ENCODE measurements around the gene SLC8A1. TPM values are rescaled to one million over a fixed set of nuclear protein-coding genes. Genes with fewer than 3 reads are reported as not detected.

Gene SLC8A1
- total RNA-seq, 1 donor from 2014 or later: 34.8 TPM

DNA sequence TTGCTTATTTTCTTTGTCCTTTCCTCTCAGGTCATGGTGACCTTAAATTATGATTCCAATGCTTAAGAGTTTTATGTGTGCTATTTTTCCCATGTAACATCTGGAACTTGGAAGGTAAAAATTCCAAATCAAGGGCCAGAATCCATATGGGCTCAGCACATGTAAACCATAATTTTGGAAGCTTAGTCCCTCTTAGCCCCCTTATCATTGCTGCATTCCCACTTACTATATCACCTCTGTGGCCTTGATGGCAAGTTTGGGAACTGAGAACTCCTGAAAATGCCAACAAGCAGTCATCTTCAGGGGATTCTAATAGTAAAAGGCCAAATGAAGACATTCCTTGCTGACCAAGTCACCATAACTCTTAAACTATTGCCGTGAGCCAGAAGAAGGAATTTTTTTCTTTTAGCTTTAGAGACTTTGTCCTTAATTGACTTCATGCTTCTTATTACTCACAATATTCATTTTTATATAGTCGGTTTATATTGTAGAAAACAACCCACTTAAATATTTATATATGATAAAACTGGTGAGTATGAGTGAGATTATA lies 251.4 kb downstream of the SLC8A1 start:
- Histone ChIP-seq H3K4me1 (ENCODE audit: insufficient read depth, low read length) (peaks cover 5% of the 10 kb centered on the region), H3K36me3 (ENCODE audit: insufficient read depth, low read length) (no peaks in the 10 kb centered on the region), H4K20me1 (ENCODE audit: insufficient read depth, low read length) (no peaks in the 10 kb centered on the region), H3K4me3 (ENCODE audit: insufficient read depth, low read depth, low read length) (no peak overlapping the region), H3K4me2 (ENCODE audit: low read length) (no peak overlapping the region), H2AFZ (ENCODE audit: low read depth, low read length) (no peak overlapping the region), H3K27me3 (ENCODE audit: insufficient read depth, low read length) (no peaks in the 10 kb centered on the region), H3K9me3 (ENCODE audit: insufficient read depth, low read depth, low read length) (no peaks in the 10 kb centered on the region), H3K79me2 (ENCODE audit: insufficient read depth, low read length) (no peaks in the 10 kb centered on the region), H3K9ac (ENCODE audit: low read length) (no peak overlapping the region), H3K27ac (ENCODE audit: low read depth, low read length) (no peak overlapping the region)
- H3K9me3 Mint-ChIP-seq (ENCODE audit: unreplicated experiment): no peaks in the 10 kb centered on the region
- FAIRE-seq (no peak), DNase-seq (ENCODE audit: low read depth) (peak; percentile 29)
- TF ChIP-seq, protein P1, sequence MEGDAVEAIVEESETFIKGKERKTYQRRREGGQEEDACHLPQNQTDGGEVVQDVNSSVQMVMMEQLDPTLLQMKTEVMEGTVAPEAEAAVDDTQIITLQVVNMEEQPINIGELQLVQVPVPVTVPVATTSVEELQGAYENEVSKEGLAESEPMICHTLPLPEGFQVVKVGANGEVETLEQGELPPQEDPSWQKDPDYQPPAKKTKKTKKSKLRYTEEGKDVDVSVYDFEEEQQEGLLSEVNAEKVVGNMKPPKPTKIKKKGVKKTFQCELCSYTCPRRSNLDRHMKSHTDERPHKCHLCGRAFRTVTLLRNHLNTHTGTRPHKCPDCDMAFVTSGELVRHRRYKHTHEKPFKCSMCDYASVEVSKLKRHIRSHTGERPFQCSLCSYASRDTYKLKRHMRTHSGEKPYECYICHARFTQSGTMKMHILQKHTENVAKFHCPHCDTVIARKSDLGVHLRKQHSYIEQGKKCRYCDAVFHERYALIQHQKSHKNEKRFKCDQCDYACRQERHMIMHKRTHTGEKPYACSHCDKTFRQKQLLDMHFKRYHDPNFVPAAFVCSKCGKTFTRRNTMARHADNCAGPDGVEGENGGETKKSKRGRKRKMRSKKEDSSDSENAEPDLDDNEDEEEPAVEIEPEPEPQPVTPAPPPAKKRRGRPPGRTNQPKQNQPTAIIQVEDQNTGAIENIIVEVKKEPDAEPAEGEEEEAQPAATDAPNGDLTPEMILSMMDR (IDR thresholded peaks at IDR 0.05; ENCODE audit: insufficient read depth, low read depth, low read length): no peak
- TF ChIP-seq EZH2 (IDR thresholded peaks at IDR 0.05; ENCODE audit: insufficient read depth, low read length): no peak
- no peaks in the 10 kb centered on the region for H3K27me3 Mint-ChIP-seq (ENCODE audit: low read depth, unreplicated experiment)
- no peak overlapping the region for H3K4me3 Mint-ChIP-seq (ENCODE audit: unreplicated experiment)
- H3K27ac Mint-ChIP-seq (ENCODE audit: unreplicated experiment): no peak overlapping the region
- H3K36me3 Mint-ChIP-seq (ENCODE audit: low read depth, unreplicated experiment): no peaks in the 10 kb centered on the region
- H3K4me1 Mint-ChIP-seq (ENCODE audit: low read depth, unreplicated experiment): peaks cover 33% of the 10 kb centered on the region

DNA sequence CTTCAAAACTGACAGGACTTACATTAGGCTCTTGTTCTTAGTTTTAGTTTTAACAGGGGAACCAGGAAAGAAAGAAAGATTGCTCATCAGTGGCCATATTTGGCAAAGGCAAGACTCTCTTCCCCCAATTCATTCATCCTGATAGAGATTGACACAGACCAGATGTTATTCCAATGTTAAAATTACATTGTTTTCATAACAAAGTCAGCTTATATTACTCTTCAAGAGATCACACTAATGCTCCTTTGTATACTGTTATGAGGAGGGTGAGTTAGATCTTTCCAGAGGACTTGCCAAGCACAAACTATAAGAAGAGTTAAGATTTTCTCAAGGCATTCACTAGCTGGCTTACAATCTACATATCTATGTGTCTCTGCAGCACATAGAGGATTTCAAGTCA lies 252.1 kb downstream of the SLC8A1 start:
- H3K27me3 Mint-ChIP-seq (ENCODE audit: low read depth, unreplicated experiment): no peaks in the 10 kb centered on the region
- H3K27me3 ChIP-seq (ENCODE audit: insufficient read depth, low read length): no peaks in the 10 kb centered on the region
- no peak overlapping the region for H3K27ac ChIP-seq (ENCODE audit: low read depth, low read length)
- H3K36me3 ChIP-seq (ENCODE audit: insufficient read depth, low read length): no peaks in the 10 kb centered on the region
- H3K4me3 Mint-ChIP-seq (ENCODE audit: unreplicated experiment): no peak overlapping the region
- no peak overlapping the region for H2AFZ ChIP-seq (ENCODE audit: low read depth, low read length)
- no peak overlapping the region for H3K4me2 ChIP-seq (ENCODE audit: low read length)
- no peaks in the 10 kb centered on the region for H4K20me1 ChIP-seq (ENCODE audit: insufficient read depth, low read length)
- H3K9me3 ChIP-seq (ENCODE audit: insufficient read depth, low read depth, low read length): no peaks in the 10 kb centered on the region
- FAIRE-seq (no peak), DNase-seq (ENCODE audit: low read depth) (peak; percentile 19)
- no peaks in the 10 kb centered on the region for H3K36me3 Mint-ChIP-seq (ENCODE audit: low read depth, unreplicated experiment)
- H3K4me3 ChIP-seq (ENCODE audit: insufficient read depth, low read depth, low read length): no peak overlapping the region
- no peak overlapping the region for H3K27ac Mint-ChIP-seq (ENCODE audit: unreplicated experiment)
- TF ChIP-seq, protein P1 (IDR thresholded peaks at IDR 0.05; ENCODE audit: insufficient read depth, low read depth, low read length): no peak
- no peak for TF ChIP-seq EZH2 (IDR thresholded peaks at IDR 0.05; ENCODE audit: insufficient read depth, low read length)
- H3K9me3 Mint-ChIP-seq (ENCODE audit: unreplicated experiment): no peaks in the 10 kb centered on the region
- peaks cover 33% of the 10 kb centered on the region for H3K4me1 Mint-ChIP-seq (ENCODE audit: low read depth, unreplicated experiment)
- no peak overlapping the region for H3K9ac ChIP-seq (ENCODE audit: low read length)
- no peaks in the 10 kb centered on the region for H3K79me2 ChIP-seq (ENCODE audit: insufficient read depth, low read length)
- H3K4me1 ChIP-seq (ENCODE audit: insufficient read depth, low read length): peaks cover 5% of the 10 kb centered on the region

DNA sequence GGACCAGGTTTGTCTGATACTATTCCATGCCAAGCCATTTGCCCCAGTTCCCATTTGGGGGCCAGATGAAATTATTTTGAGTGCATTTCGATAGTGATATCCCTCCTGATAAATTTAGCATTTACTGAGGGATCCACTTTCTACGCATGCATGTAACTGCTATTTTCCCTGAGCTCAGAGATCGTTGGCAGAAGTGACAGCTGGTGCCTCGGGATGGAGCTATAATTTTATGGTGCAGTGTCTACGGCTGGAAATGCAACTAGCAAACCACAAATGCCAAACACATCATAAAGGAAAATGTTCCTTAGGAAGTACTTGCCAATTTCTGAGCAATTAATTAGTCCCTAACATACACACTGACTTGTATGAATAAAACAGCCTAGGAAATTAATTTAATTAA lies 254.8 kb downstream of the SLC8A1 start:
- Mint-ChIP-seq H3K36me3 (ENCODE audit: low read depth, unreplicated experiment) (no peaks in the 10 kb centered on the region), H3K27me3 (ENCODE audit: low read depth, unreplicated experiment) (no peaks in the 10 kb centered on the region), H3K27ac (ENCODE audit: unreplicated experiment) (no peak overlapping the region), H3K4me3 (ENCODE audit: unreplicated experiment) (no peak overlapping the region), H3K9me3 (ENCODE audit: unreplicated experiment) (no peaks in the 10 kb centered on the region), H3K4me1 (ENCODE audit: low read depth, unreplicated experiment) (peaks cover 21% of the 10 kb centered on the region)
- H3K27ac ChIP-seq (ENCODE audit: low read depth, low read length): no peak overlapping the region
- H3K9me3 ChIP-seq (ENCODE audit: insufficient read depth, low read depth, low read length): no peaks in the 10 kb centered on the region
- H3K9ac ChIP-seq (ENCODE audit: low read length): no peak overlapping the region
- H4K20me1 ChIP-seq (ENCODE audit: insufficient read depth, low read length): no peaks in the 10 kb centered on the region
- H3K4me3 ChIP-seq (ENCODE audit: insufficient read depth, low read depth, low read length): no peak overlapping the region
- no peaks in the 10 kb centered on the region for H3K79me2 ChIP-seq (ENCODE audit: insufficient read depth, low read length)
- FAIRE-seq (no peak), DNase-seq (ENCODE audit: low read depth) (no peak)
- H3K4me2 ChIP-seq (ENCODE audit: low read length): no peak overlapping the region
- H2AFZ ChIP-seq (ENCODE audit: low read depth, low read length): no peak overlapping the region
- no peaks in the 10 kb centered on the region for H3K27me3 ChIP-seq (ENCODE audit: insufficient read depth, low read length)
- peaks cover 2% of the 10 kb centered on the region for H3K4me1 ChIP-seq (ENCODE audit: insufficient read depth, low read length)
- TF ChIP-seq, protein P1 (IDR thresholded peaks at IDR 0.05; ENCODE audit: insufficient read depth, low read depth, low read length): no peak
- no peak for TF ChIP-seq EZH2 (IDR thresholded peaks at IDR 0.05; ENCODE audit: insufficient read depth, low read length)
- H3K36me3 ChIP-seq (ENCODE audit: insufficient read depth, low read length): no peaks in the 10 kb centered on the region

Data from astrocyte (in vitro differentiated cells and primary cell).